COR-L47 (cell line): ENCODE results near the gene C3orf20.

Experiments
- DNase-seq: peaks from one replicate; lab custom pipeline; 2025; lab: John Stamatoyannopoulos, UW

Gene C3orf20

GRCh38 chr3:14775011-14775410 lies 100.1 kb downstream of the C3orf20 start:
- no peak for DNase-seq

DNA sequence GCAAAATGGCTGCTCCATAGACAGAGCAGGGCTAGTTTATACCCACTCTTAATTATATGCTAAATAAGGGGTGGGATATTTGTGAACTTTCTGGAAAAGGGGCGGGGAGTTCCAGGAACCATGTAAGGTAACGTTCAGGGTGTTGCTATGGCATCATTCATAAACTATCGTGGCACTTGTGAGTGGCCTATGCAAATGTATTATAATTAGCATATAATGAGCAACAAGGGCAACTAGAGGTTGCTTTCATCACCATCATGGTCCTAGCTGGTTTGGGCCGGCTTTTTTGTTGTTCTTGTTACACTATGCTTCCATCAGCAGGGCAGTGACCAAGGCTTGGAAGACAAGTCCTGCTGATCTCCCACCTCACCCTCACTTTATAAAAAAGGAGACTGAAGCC lies 100.6 kb downstream of the C3orf20 start:
- no peak for DNase-seq

- no peak for DNase-seq
Observed at GRCh38 chr3:14779069-14779685, 104.2 kb downstream of the C3orf20 start.

- peak; percentile 34 for DNase-seq
Observed at GRCh38 chr3:14780927-14781507, 106.1 kb downstream of the C3orf20 start.

GRCh38 chr3:14783480-14784086 lies 108.6 kb downstream of the C3orf20 start:
- no peak for DNase-seq

- peak; percentile 6 for DNase-seq
Observed at GRCh38 chr3:14784087-14784681, 109.2 kb downstream of the C3orf20 start.

GRCh38 chr3:14785207-14786155 lies 110.5 kb downstream of the C3orf20 start:
- DNase-seq = no peak

DNA sequence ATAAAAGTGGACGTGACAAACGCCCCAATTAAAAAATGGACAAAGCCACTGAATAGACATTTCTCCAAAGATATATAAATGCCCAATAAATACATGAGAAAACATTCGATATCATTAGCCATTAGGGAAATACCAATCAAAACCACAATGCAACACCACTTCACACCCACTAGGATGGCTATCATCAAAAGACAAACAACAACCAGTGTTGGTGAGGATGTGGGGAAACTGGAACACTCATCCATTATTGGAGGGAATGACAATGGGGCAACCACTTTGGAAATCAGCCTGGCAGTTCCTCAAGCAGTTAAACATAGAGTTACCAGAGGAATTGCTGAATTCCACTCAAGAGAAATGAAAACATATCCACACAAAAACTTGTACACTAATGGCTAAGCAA lies 111.4 kb downstream of the C3orf20 start:
- no peak for DNase-seq

- DNase-seq = no peak
Observed at GRCh38 chr3:14787630-14788029, 112.7 kb downstream of the C3orf20 start.

GRCh38 chr3:14788644-14789043 lies 113.7 kb downstream of the C3orf20 start:
- no peak for DNase-seq

DNA sequence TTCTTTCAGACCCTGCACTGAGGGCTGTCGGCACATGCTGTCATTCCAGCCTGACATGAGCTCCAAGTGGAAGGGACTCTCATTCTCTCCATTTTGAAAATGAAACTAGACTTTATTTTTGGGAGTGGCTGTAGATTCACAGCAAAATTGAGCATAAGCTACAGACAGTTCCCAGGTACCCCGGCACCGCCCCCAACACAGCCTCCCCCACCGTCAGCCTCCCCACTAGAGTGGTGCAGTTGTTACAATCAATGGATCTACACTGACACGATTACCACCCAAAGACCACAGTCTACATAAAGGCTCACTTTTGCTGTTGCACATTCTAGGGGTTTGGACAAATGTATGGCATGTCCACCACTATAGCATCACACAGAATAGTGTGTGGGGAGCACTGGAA lies 114.3 kb downstream of the C3orf20 start:
- DNase-seq = no peak

- no peak for DNase-seq
Observed at GRCh38 chr3:14789640-14790285, 114.8 kb downstream of the C3orf20 start.

GRCh38 chr3:14791343-14791945 lies 116.5 kb downstream of the C3orf20 start:
- DNase-seq = no peak

- no peak for DNase-seq
Observed at GRCh38 chr3:14792691-14793121, 117.8 kb downstream of the C3orf20 start.

DNA sequence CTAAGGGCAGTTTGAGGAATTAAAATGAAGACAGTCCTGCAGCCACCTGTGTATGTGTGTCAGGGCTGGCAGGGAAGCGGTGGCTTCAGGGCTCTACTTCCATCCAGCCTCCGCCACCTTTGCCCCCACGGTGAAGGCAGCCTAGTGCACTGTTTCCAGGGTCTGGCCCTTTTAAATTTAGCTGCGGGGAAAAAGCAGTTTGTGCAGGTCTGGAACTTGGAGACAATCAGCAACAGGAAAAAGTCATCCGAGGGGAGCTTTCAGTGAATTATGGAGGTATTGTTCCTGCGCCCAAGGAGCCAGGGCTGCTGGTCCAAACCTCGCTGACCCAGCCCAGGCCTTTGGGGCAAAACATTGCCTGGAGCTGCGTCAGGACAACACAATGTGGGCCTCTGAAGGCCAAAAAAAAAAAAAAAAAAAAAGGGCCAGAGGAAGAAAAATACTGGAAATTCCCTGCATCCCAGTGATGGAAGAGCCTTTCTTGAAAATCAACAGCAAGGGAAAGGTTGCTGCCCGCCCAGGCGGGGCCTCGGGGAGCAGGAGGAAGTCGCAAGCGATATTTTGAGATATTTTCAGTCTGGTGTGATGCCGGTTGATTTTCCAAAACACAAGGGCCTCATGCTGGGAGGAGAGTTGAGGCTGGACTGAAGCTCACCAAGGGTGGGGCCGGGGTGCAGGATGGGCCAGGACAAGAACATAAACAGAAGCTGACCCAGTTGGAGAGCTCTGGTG lies 118.4 kb downstream of the C3orf20 start:
- no peak for DNase-seq

GRCh38 chr3:14793858-14794234 lies 118.9 kb downstream of the C3orf20 start:
- no peak for DNase-seq

GRCh38 chr3:14794435-14794834 lies 119.5 kb downstream of the C3orf20 start:
- no peak for DNase-seq

DNA sequence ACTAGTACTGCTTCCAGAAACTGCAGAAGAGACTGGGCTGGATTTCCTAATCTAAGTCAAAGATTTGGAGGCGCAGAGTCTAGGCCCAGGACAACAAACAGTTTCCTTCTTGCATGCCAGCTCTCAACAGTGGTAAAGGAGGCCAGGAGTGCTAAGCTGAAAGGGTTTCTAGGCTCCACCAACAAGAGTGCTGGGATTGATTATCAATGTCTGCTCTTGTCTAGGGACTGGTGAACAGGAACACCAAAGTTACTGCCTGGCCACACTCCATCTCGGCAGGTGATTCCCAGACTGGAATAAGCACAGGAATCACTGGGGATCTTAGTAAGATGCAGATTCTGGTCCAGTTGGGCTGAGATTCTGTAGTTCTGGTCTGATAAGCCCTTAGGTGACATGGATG lies 121.1 kb downstream of the C3orf20 start:
- no peak for DNase-seq

GRCh38 chr3:14796403-14797077 lies 121.6 kb downstream of the C3orf20 start:
- DNase-seq = no peak

GRCh38 chr3:14797731-14798130 lies 122.8 kb downstream of the C3orf20 start:
- DNase-seq = no peak
